IMR-90 (cell line): ENCODE measurements around the gene TTLL9. TPM values are rescaled to one million over a fixed set of nuclear protein-coding genes. Genes with fewer than 3 reads are reported as not detected.

ENCODE experiments used
- ATAC-seq: fragments of 200-7000 bp; cut with Tn5 transposase; 2 replicates; pipeline ENCODE4 v1.9.1; 2020; ENCODE audit warnings: low read depth, mild to moderate bottlenecking, moderate library complexity
- BruUV-seq: library from RNA; stranded (reverse); fragments of 400-500 nt; replicated peaks from 2 replicates; lab custom pipeline; 2021; lab: Mats Ljungman, UMichigan
- CTCF ChIA-PET: fragments of 300-600 bp; formaldehyde crosslinking; extraction: SDS; loops from one replicate; lab custom pipeline; 2021; ENCODE audit warnings: antibody characterized with exemption; lab: Yijun Ruan, JAX
- POLR2A ChIA-PET: fragments of 300-600 bp; sonication (Branson Sonifier 250); formaldehyde crosslinking; loops from one replicate; lab custom pipeline; 2022; ENCODE audit warnings: antibody characterized with exemption; ENCODE audit not compliant: unreplicated experiment; lab: Charles Lee
- DNase-seq: peaks from one replicate; pipeline ENCODE4 v3.0.0; 2013
- H2AFZ ChIP-seq: replicated peaks from 2 replicates; pipeline ENCODE3; 2013; ENCODE audit warnings: low read length, mild to moderate bottlenecking; ENCODE audit not compliant: poor library complexity
- H2AK5ac ChIP-seq: 2 replicates; pipeline ENCODE4 v1.6.1; 2013; ENCODE audit warnings: low read depth, low read length, inconsistent platforms
- H2AK9ac ChIP-seq: replicated peaks from 2 replicates; pipeline ENCODE3; 2013; ENCODE audit warnings: mild to moderate bottlenecking, low read depth, low read length, moderate library complexity; ENCODE audit not compliant: poor library complexity
- H2BK120ac ChIP-seq: 2 replicates; pipeline ENCODE4 v1.6.1; 2013; ENCODE audit warnings: low read depth, low read length, inconsistent platforms
- H2BK15ac ChIP-seq: 3 replicates; pipeline ENCODE4 v1.6.1; 2013; ENCODE audit warnings: low read depth, low read length, inconsistent platforms
- H2BK20ac ChIP-seq: 2 replicates; pipeline ENCODE4 v1.6.1; 2013; ENCODE audit warnings: low read depth, mild to moderate bottlenecking, inconsistent platforms, low read length, moderate library complexity
- H2BK5ac ChIP-seq: 2 replicates; pipeline ENCODE4 v1.6.1; 2013; ENCODE audit warnings: mild to moderate bottlenecking, low read depth, low read length, inconsistent platforms; ENCODE audit not compliant: poor library complexity, severe bottlenecking
- H3K14ac ChIP-seq: replicated peaks from 2 replicates; pipeline ENCODE4 v1.6.1; 2013; ENCODE audit warnings: low read depth, low read length, inconsistent platforms
- H3K18ac ChIP-seq: 2 replicates; pipeline ENCODE4 v1.6.1; 2013; ENCODE audit warnings: low read depth, low read length, control low read depth
- H3K23ac ChIP-seq: 2 replicates; pipeline ENCODE4 v1.6.1; 2013; ENCODE audit warnings: low read depth, low read length, inconsistent platforms
- H3K27ac ChIP-seq: 2 replicates; pipeline ENCODE4 v1.5.1; 2013; ENCODE audit warnings: mild to moderate bottlenecking, control low read depth, low read length; ENCODE audit not compliant: insufficient read depth
- H3K27me3 ChIP-seq: 2 replicates; pipeline ENCODE4 v1.6.1; 2013; ENCODE audit warnings: low read length; ENCODE audit not compliant: control insufficient read depth, insufficient read depth
- H3K36me3 ChIP-seq: 2 replicates; pipeline ENCODE4 v1.6.1; 2013; ENCODE audit warnings: low read length, mixed read lengths; ENCODE audit not compliant: control insufficient read depth, insufficient read depth
- H3K4ac ChIP-seq: 2 replicates; pipeline ENCODE4 v1.6.1; 2013; ENCODE audit warnings: low read depth, low read length, inconsistent platforms
- H3K4me1 ChIP-seq: 2 replicates; pipeline ENCODE4 v1.6.1; 2013; ENCODE audit warnings: low read length, mixed read lengths; ENCODE audit not compliant: control insufficient read depth, insufficient read depth
- H3K4me2 ChIP-seq: 2 replicates; pipeline ENCODE4 v1.6.1; 2013; ENCODE audit warnings: low read depth, mild to moderate bottlenecking, control low read depth, low read length, moderate library complexity
- H3K4me3 ChIP-seq: 2 replicates; pipeline ENCODE4 v1.5.1; 2013; ENCODE audit warnings: low read depth, mild to moderate bottlenecking, control low read depth, low read length, moderate library complexity; ENCODE audit not compliant: insufficient read depth
- H3K56ac ChIP-seq: 2 replicates; pipeline ENCODE4 v1.6.1; 2013; ENCODE audit warnings: low read length, inconsistent platforms; ENCODE audit not compliant: insufficient read depth; ENCODE audit errors: extremely low read depth
- H3K79me1 ChIP-seq, 2 experiments: 2 replicates each; pipeline ENCODE4 v1.6.1; 2013; ENCODE audit warnings: low read length in 2 of 2, inconsistent platforms in 1 of 2, low read depth in 1 of 2
- H3K9ac ChIP-seq: 2 replicates; pipeline ENCODE4 v1.6.1; 2013; ENCODE audit warnings: low read depth, low read length, control low read depth
- H3K9me1 ChIP-seq: 2 replicates; pipeline ENCODE4 v1.6.1; 2013; ENCODE audit warnings: low read length, inconsistent platforms; ENCODE audit not compliant: insufficient read depth
- H3K9me3 ChIP-seq: 2 replicates; pipeline ENCODE4 v1.6.1; 2013; ENCODE audit warnings: low read length; ENCODE audit not compliant: control insufficient read depth, insufficient read depth
- H4K20me1 ChIP-seq: 2 replicates; pipeline ENCODE4 v1.6.1; 2013; ENCODE audit warnings: low read length, inconsistent platforms; ENCODE audit not compliant: insufficient read depth
- H4K5ac ChIP-seq: 2 replicates; pipeline ENCODE4 v1.6.1; 2013; ENCODE audit warnings: mild to moderate bottlenecking, low read depth, low read length, control low read depth
- H4K8ac ChIP-seq, 2 experiments: 2 replicates each; pipeline ENCODE4 v1.6.1; 2013; ENCODE audit warnings: low read depth in 2 of 2, low read length in 2 of 2, control low read depth in 1 of 2, inconsistent platforms in 1 of 2
- H4K91ac ChIP-seq: 2 replicates; pipeline ENCODE4 v1.6.1; 2013; ENCODE audit warnings: low read depth, low read length, inconsistent platforms; ENCODE audit not compliant: insufficient read depth
- BHLHE40 ChIP-seq: fragments of 150-350 bp; IDR thresholded peaks from 2 replicates; pipeline ENCODE4 v1.6.1; 2016; ENCODE audit warnings: mild to moderate bottlenecking, low read depth, low read length
- CEBPB ChIP-seq: IDR thresholded peaks from 2 replicates; pipeline ENCODE4 v1.6.1; 2012; ENCODE audit warnings: low read depth, low read length, improper control_type of control experiment
- CHD1 ChIP-seq: IDR thresholded peaks from 2 replicates; pipeline ENCODE4 v1.6.1; 2012; ENCODE audit warnings: low read depth, low read length, improper control_type of control experiment
- FOS ChIP-seq: fragments of 150-350 bp; IDR thresholded peaks from 2 replicates; pipeline ENCODE4 v1.6.1; 2016; ENCODE audit warnings: low read depth, low read length
- MAFK ChIP-seq: IDR thresholded peaks from 2 replicates; pipeline ENCODE4 v1.6.1; 2012; ENCODE audit warnings: low read depth, low read length, improper control_type of control experiment
- MAZ ChIP-seq: IDR thresholded peaks from 2 replicates; pipeline ENCODE4 v1.6.1; 2012; ENCODE audit warnings: low read depth, mild to moderate bottlenecking, low read length, improper control_type of control experiment, moderate library complexity, borderline replicate concordance
- MXI1 ChIP-seq: IDR thresholded peaks from 2 replicates; pipeline ENCODE4 v1.6.1; 2012; ENCODE audit warnings: low read depth, mild to moderate bottlenecking, low read length, moderate library complexity, borderline replicate concordance
- NFE2L2 ChIP-seq: fragments of 150-350 bp; IDR thresholded peaks from 2 replicates; pipeline ENCODE4 v1.6.1; 2016; ENCODE audit warnings: low read depth, mild to moderate bottlenecking, low read length
- POLR2A ChIP-seq: IDR thresholded peaks from 2 replicates; pipeline ENCODE4 v1.6.1; 2012; ENCODE audit warnings: mild to moderate bottlenecking, low read depth, low read length
- RAD21 ChIP-seq: IDR thresholded peaks from 2 replicates; pipeline ENCODE4 v1.6.1; 2012; ENCODE audit warnings: low read length, improper control_type of control experiment
- RCOR1 ChIP-seq: IDR thresholded peaks from 2 replicates; pipeline ENCODE4 v1.6.1; 2012; ENCODE audit warnings: mild to moderate bottlenecking, low read length, improper control_type of control experiment; ENCODE audit not compliant: insufficient replicate concordance
- RFX5 ChIP-seq: IDR thresholded peaks from 2 replicates; pipeline ENCODE4 v1.8.0; 2012; ENCODE audit warnings: low read depth, mild to moderate bottlenecking, low read length, moderate library complexity
- SMC3 ChIP-seq: fragments of 150-350 bp; IDR thresholded peaks from 2 replicates; pipeline ENCODE4 v1.6.1; 2016; ENCODE audit warnings: low read depth, mild to moderate bottlenecking, antibody characterized with exemption, low read length, moderate library complexity
- WGBS, 2 experiments: methylation state at CpG; one replicate each; pipeline versions ENCODE4 v1.1.5 to v1.1.7; 2013; ENCODE audit warnings: missing lambda C conversion rate in 2 of 2; ENCODE audit not compliant: insufficient read length in 1 of 2; ENCODE audit errors: extremely low coverage in 2 of 2; 5-methylcytosine and 5-hydroxymethylcytosine counted together
- dilution Hi-C: fragments of 300-500 bp; cut with HindIII; formaldehyde crosslinking; loops from one replicate; pipeline ENCODE4 v1.14.3; 2018; ENCODE audit warnings: low sequenced_read_pairs; ENCODE audit not compliant: unreplicated experiment
- in situ Hi-C: fragments of 300-500 bp; cut with MboI; formaldehyde crosslinking; loops from 3 replicates; pipeline ENCODE4 v1.14.3; 2019; ENCODE audit warnings: low sequenced_read_pairs, inconsistent platforms, mixed read lengths
- intact Hi-C: fragments of 100-400 bp; cut with micrococcal nuclease; formaldehyde crosslinking; loops from 2 replicates; pipeline ENCODE4 v1.10.0; 2022
- polyA plus RNA-seq, 3 experiments: library from polyadenylated mRNA; depleted of rRNA; stranded (reverse); fragments of >200 nt; gene quantifications; 2 replicates each; pipeline ENCODE4 v1.2.3, GENCODE V29; 2012; ENCODE audit warnings: low replicate concordance in 1 of 3
- total RNA-seq: library from RNA; depleted of rRNA; stranded (reverse); fragments of >200 nt; gene quantifications from 2 replicates; pipeline ENCODE4 v1.2.3, GENCODE V29; 2012
- TF ChIP-seq, protein P1 (sequence below): fragments of 150-350 bp; IDR thresholded peaks from 2 replicates; pipeline ENCODE4 v1.6.1; 2016; ENCODE audit warnings: low read depth, mild to moderate bottlenecking, low read length, moderate library complexity, borderline replicate concordance
- TF ChIP-seq, protein P2 (sequence below): conservative IDR thresholded peaks from 2 replicates; pipeline ENCODE4 v1.5.1; 2012; ENCODE audit warnings: mild to moderate bottlenecking, low read depth, low read length, improper control_type of control experiment
- TF ChIP-seq, protein P3 (sequence below): fragments of 150-350 bp; IDR thresholded peaks from 2 replicates; pipeline ENCODE4 v1.6.1; 2017; ENCODE audit warnings: mild to moderate bottlenecking, antibody characterized with exemption, low read length, low read depth

TTLL9 gene
- total and polyA plus RNA-seq, 2 of the 4 experiments (the other 2 are of a cell fraction), result not detected

DNA sequence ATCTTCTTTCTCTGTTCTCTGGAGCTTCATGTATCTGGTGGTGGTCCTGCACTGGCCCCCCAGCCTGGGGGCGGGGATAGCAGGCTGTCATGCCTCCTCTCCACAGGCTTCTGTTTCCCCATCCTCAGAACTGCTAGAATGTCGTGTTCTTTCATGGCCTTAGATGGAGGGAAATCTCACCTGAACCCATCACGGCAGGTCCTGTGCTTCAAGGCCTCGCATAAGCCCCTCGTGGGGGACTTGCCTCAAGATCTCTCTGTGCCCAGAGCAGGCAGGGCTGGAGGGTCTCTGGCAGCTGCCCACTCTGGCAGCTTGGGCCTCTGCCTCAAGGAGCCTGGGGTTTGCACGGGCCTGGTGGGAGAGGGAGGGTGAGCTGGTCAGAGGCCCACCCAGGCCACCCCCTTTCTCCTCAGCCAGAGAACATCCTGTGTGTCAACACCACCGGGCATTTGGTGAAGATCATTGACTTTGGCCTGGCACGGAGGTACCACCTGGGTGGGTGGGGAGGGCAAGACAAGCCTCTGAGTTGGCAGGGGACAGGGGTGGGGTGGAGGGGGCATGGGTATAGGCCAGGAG lies 39.9 kb upstream of the TTLL9 start:
- Histone ChIP-seq H3K36me3 (no peaks in the 10 kb centered on the region), H3K4me3 (no peak overlapping the region), H4K5ac (no peak overlapping the region), H3K4me2 (no peak overlapping the region), H4K91ac (no peak overlapping the region), H2BK15ac (no peak overlapping the region), H2AK5ac (no peak overlapping the region), H4K20me1 (peaks cover 6% of the 10 kb centered on the region), H4K8ac (no peak overlapping the region), H3K4me1 (peaks cover under 1% of the 10 kb centered on the region; the same call in 1 of the 2 replicates), H3K27ac (no peak overlapping the region), H3K14ac (no peak overlapping the region), H3K4ac (no peak overlapping the region), H3K9ac (no peak overlapping the region), H3K79me1 (no peaks in the 10 kb centered on the region), H2AFZ (no peak overlapping the region), H3K27me3 (peaks cover 8% of the 10 kb centered on the region), H3K18ac (no peak overlapping the region), H3K56ac (no peak overlapping the region), H2BK20ac (no peak overlapping the region), H3K23ac (no peak overlapping the region), H2BK5ac (no peak overlapping the region), H3K9me3 (no peaks in the 10 kb centered on the region), H2AK9ac (no peak overlapping the region), H3K9me1 (peaks cover 4% of the 10 kb centered on the region), H2BK120ac (no peak overlapping the region)
- POLR2A ChIA-PET, result no interaction called here
- dilution Hi-C loops (no loop called here), in situ Hi-C loops (loop anchor here (25.0 kb wide), 2 partner anchors 657 to 832 kb away; partner anchors contain the start of gene C20orf203), intact Hi-C loops (no loop called here)
- no peak for TF ChIP-seq RAD21
- no peak for TF ChIP-seq NFE2L2
- TF ChIP-seq FOS, result no peak
- no peak for TF ChIP-seq CHD1
- TF ChIP-seq SMC3, result no peak
- TF ChIP-seq, protein P1, sequence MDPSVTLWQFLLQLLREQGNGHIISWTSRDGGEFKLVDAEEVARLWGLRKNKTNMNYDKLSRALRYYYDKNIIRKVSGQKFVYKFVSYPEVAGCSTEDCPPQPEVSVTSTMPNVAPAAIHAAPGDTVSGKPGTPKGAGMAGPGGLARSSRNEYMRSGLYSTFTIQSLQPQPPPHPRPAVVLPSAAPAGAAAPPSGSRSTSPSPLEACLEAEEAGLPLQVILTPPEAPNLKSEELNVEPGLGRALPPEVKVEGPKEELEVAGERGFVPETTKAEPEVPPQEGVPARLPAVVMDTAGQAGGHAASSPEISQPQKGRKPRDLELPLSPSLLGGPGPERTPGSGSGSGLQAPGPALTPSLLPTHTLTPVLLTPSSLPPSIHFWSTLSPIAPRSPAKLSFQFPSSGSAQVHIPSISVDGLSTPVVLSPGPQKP, result no peak
- TF ChIP-seq, protein P2, sequence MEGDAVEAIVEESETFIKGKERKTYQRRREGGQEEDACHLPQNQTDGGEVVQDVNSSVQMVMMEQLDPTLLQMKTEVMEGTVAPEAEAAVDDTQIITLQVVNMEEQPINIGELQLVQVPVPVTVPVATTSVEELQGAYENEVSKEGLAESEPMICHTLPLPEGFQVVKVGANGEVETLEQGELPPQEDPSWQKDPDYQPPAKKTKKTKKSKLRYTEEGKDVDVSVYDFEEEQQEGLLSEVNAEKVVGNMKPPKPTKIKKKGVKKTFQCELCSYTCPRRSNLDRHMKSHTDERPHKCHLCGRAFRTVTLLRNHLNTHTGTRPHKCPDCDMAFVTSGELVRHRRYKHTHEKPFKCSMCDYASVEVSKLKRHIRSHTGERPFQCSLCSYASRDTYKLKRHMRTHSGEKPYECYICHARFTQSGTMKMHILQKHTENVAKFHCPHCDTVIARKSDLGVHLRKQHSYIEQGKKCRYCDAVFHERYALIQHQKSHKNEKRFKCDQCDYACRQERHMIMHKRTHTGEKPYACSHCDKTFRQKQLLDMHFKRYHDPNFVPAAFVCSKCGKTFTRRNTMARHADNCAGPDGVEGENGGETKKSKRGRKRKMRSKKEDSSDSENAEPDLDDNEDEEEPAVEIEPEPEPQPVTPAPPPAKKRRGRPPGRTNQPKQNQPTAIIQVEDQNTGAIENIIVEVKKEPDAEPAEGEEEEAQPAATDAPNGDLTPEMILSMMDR, result no peak
- TF ChIP-seq MAFK, result no peak
- TF ChIP-seq MXI1, result no peak
- TF ChIP-seq CEBPB, result no peak
- TF ChIP-seq BHLHE40, result no peak
- no peak for TF ChIP-seq RCOR1
- no peak for TF ChIP-seq POLR2A
- TF ChIP-seq, protein P3, sequence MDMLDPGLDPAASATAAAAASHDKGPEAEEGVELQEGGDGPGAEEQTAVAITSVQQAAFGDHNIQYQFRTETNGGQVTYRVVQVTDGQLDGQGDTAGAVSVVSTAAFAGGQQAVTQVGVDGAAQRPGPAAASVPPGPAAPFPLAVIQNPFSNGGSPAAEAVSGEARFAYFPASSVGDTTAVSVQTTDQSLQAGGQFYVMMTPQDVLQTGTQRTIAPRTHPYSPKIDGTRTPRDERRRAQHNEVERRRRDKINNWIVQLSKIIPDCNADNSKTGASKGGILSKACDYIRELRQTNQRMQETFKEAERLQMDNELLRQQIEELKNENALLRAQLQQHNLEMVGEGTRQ, result no peak
- no peak for TF ChIP-seq MAZ
- TF ChIP-seq RFX5, result no peak
- BruUV-seq, result no TSS peak
- DNase-seq (no peak), ATAC-seq (no peak)
- CTCF ChIA-PET, result interaction anchor here (0.9 to 1.3 kb wide), 2 partner anchors 12 to 16 kb away, joined by 3 to 4 read pairs; no protein-coding TSS in a partner anchor
- no CpG with 5 or more reads among the region's 8 CpGs for WGBS, 2 experiments
